HG02981 (cell line): Measurements from ENCODE around the gene ATXN7.
A peak's percentile ranks its signal among the peaks of the same experiment; 100 is the strongest.

ENCODE experiments used
- ATAC-seq: cut with Tn5 transposase; IDR thresholded peaks from one replicate; pipeline ENCODE4 v1.9.1; 2021; ENCODE audit warnings: mild to moderate bottlenecking, moderate library complexity; ENCODE audit not compliant: unreplicated experiment

The ATXN7 gene

DNA sequence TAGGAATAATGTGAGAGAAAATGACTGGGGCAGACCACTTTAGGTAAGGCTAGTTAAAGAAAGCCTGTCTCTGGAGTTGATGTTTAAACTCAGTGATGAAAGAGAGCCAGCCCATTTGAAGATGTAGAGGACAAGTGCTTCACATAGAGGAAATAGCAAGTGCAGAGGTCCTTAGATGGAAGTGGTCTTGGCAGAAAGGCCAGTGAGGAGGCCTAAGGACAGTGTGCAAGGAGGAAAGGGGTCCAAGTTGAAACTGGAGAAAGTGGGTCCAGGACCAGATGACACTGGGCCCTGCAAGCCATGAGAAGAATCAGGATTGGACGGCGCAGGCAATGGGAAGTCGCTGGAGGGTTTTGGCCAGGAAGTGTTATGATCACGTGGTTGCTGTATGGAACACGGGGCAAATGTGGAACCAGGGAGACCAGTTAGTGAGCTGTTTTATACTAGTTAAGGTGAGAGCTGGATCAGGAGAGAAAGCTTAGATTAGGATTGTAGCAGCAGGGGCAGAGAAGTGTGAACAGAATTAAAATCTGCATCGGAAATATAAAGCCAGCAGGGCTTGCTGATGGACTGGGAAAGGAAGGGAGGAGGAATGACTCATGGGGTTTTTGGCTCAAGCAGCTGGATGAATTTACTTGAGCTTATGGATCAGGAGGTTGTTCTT is 96.5 kb downstream of the ATXN7 start:
- no peak for ATAC-seq

DNA sequence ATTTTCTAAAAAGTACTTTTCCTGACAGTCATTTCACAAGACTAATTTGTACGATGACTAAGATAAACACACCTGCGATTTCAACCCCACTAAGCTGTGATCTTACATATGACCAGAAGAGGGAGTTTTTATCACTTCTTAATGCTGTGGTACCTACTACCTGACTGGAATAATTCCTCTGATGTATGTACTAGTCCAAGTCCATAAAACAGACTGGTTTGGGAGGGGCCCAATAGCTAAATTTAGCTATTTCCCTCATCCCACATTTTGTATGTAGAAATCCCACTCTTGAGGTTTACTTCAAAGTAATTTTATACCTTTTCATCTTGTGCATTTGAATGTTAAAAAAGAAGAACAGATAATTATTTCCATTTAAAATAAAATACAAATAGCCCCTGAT is 98.2 kb downstream of the ATXN7 start:
- ATAC-seq: peak; percentile 79

DNA sequence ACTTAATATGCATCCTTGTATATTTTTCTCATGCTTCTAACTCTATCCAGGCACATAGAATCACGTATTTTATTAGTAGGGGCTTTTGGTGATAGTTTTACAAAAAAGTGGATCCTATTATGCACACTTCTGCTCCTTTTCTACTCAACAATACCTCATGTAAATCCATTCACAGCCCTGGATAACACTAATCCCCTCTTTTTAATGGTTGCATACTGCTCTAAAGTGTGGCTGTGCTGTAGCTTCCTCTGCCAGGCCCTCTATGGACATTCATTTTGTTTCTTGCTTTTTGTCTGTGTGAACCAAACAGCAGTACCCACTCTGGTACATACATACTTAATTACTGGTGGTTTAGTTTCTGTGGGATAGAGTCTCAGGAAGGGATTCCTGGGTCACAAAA is 99.8 kb downstream of the ATXN7 start:
- ATAC-seq: no peak

DNA sequence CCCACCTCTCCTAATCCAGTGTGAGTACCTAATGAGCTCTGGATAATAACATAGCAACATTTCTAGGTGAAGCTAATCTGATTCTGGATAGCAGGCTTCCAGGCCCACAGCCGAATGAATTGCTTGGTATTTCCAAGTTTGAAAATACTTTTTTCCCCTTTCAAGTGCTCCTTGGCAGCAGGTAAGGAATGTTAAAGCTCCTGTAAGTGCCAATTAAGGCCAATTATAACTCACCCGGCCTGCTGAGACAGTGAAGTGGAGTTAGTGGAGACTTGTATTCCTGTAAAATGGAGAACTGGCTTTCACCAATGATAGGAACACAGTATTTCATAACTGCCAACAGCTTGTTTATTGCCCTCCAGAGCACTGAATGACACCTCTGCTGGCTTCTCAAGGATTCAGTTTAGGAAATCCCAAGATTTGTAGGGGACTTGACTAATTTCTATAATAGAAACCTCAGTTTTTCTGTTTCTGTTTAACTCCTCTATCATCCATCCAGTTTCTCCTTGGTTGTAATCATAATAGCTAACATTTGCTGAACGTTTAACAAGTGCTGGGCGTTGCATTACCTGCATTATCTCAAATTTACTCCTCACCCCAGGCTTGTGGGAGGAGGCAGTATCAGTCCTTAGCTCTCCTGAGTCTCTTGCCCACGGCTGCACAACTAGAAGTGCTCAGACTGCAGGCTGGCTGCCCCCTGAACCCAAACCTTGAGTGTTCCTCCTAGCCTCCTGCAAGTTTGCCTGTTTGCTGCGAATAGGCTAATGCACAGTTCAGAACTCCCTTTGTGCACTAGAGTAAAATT is 101.2 kb downstream of the ATXN7 start:
- no peak for ATAC-seq

DNA sequence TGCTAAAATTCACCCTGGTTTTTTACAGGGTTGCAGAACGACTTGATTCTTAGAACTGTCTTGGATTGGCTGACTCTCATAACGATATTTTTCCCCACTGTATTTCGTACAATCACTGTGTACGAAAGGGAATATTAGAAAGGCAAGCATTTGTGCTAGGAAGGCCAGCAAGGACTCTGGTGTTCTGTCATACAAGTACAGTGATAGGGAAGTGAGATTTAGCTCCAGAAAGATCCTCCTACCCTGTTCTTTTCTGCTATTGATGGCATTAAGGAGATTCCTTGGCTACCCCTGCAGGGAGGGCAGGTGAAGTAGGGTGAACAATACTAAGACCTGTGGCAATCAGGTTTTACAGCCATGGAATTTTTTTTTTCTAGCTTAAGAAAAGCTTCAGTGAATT is 102.3 kb downstream of the ATXN7 start:
- ATAC-seq: no peak

DNA sequence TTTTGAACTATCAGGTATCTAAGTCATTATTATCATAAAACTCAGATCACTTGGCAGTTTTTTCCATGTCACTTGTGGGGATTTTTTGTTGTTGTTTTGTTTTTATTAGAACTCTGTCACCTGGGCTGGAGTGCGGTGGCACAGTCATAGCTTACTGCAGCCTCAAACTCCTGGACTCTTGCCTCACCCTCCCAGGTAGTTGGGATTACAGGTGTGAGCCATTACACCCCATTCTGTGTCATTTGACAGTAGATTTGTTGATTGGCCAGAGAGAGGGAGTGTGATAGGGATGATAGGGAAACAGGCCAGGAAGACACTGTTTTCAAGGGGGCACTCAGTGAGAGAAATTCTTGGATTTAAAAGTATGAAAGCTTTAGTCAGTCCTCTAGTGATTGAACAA is 103.2 kb downstream of the ATXN7 start:
- ATAC-seq: no peak

DNA sequence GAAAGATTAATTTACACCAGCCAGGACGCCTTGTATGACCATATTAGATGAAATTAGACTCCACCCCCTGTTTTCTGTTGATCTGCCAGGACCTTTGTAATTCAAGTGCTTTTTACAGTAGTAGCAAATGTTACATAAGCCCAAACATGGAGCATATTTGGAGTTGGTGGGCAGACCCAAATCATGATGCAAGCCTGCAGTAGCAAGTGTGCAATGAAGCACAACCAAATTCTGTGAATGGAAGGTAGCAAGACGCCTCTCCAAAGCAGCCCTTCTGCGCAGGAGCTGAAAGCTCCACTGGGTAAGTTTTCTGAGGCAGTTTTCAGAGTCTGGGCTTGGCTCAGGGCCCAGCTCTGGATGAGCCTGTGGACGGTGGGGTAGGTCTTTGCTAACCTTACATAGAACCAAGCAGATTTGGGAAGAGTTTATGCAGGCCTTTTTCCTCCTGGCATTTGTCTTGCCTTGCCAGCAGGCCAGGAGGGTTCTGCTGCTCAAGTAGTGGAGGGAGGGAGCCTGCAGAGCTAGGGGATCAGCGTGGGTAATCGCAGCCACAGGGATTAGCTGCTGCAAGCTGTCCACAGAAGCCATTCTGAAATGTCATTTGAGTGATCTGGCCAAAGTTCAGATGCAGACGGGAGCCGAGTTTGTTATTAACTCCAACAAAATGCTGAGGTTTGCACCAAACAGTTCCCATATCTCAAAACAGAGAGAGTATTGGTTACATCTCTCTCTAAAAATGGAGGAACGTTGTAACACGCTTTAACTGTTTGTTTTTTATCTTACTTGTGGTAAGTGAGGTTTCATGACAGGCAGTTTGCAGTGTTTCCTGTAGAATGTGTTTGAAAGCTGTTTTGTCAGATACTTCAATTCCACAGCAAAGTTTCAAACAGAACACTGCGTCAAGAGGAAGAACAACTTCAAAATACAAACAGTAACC is 104.3 kb downstream of the ATXN7 start:
- peak; percentile 62 for ATAC-seq

DNA sequence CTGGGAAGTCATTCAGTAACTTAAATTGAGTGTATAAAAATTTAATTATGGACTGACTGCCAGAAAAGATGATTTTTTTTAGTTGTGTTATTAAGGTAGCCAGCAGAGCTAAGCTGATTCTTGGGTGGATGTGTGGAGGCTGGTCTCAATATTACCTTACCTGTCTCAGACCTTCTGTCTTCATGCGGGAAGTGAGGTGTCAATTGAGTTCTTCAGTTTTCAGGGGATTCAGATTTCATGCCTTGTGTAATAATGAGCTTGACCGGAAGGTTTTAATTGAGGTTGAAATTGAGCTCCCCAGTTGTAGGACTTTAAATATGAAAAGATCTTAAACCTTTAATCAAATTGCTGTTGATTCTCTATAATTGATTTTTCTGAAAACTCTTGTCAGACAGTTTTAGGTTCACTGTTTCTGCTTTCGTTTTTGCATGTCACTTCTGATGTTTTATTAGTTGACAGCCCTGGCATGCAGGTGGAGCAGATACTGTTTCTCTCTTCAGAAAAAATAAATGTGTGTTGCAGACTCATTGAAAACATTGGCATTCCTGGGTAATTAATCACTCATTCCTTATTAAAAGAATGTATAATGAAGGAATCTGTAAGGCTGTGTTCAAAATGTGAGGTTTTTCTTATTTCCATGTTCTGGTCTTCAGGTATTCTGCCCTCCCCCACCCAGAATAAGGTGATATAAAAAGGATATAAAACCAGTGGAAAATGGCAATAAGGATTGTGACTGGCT is 105.1 kb downstream of the ATXN7 start:
- ATAC-seq: peak; percentile 29

DNA sequence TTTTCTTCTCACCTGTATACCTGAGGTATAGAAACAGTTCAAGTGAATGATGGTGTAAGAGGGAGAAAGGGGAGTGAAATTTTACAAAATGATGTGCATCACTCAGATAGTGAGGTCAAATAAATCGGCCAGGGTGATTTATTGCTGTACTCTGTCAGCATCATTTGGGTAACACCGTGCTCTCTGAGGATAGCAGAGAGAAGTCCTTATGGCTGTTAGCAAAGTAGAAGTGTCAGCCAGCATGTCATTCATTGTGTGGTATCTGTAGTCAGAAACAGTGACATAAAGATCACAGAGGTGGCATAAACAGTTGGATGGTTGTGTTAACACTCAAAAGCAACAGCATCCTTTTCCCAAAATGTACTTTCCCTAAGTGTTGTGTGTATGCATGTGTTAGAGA is 106.2 kb downstream of the ATXN7 start:
- ATAC-seq: no peak

DNA sequence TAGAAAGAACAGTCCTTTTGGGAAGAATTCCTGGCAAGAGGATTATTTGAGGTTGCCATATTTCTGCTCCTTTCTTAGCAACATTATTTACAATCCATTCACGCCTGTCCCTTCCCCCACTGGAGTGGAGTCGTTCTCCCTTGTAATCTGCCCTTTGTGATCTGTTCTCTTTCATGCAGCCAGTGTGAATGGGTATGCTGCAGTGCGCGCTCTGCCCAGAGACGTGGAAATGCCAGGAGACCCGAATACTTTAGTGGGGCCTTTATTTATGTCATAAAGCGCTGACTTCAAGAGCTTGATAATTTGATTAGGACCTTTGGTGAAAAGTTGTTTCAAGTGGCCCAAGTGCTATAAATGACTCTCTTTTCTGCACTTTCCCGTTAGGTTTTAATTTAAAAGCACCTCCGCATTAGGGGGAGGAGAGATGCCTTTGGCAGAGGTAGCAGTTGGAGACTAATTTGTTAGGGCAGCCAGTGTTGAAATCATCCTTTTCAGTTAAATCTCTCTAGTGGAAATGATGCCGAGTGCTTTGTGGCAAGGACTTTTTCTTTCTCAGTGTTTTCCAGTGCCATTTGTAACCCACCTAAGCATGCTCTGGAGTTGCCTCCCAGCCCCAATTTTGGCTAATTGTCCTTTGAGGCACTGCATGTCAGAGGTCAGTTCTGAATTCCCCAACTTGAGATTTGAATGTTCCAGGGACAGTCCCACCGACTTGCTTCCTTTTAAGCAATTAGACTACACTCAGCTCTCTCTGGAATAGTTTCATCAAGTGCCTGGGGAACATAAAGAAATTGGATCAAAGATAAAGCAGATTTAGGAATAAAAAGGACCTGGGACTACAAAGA is 107.2 kb downstream of the ATXN7 start:
- ATAC-seq: no peak

DNA sequence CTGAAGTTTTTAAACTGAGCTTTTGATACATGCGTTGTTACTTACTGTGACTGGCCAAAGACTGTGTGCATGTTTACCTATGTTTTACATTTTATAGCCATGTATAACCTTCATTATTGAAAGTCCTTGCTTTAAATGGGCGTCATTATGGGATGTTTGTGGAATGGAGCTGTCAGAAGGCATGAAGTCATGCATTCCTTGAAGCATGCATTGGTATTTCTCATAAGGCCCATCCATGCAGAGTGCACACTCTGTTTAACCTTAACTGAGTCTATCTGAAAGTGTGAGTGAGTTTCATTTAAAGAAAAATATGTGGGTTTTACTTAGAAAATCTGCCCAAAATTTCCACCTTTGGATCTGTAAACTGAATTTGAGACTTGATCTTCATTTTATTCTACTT is 108.5 kb downstream of the ATXN7 start:
- no peak for ATAC-seq

DNA sequence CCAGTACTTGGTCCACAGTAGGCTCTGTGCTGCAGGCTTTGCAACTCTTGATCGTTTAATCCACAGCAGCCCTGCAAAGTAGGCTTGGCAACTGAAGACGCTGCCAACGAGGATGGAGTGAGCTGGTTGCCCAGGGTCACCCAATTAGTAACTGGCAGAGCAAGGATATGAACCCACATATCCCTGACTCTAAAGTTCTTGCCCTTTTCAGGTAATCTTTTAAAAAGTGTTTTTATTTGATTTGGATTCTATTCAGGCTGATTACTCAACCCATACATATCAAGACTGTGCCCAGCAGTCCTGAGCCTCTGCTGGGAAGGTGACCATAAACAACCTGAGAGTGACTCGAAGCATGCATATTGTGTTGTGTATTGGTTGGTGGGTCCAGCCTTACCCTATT is 109.3 kb downstream of the ATXN7 start:
- no peak for ATAC-seq

DNA sequence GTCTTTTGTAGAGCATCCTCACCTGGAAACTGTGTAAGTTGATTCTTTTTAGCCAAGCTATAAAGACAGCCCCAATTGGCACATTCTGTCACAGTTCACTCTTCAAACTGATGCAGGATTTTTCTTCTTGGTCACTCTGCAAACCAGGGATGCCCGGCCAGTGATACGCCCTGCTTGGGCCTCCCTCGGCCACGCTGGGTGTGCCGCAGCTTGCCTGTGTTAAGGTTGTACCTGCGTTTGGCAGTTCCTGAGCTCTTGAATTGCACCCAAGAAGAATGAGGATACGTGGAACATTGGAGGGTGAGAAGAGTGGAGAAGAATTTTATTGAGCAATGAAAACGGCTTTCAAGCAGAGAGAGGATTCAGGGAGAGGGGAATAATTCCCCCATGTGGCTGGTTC is 109.7 kb downstream of the ATXN7 start:
- ATAC-seq: no peak

DNA sequence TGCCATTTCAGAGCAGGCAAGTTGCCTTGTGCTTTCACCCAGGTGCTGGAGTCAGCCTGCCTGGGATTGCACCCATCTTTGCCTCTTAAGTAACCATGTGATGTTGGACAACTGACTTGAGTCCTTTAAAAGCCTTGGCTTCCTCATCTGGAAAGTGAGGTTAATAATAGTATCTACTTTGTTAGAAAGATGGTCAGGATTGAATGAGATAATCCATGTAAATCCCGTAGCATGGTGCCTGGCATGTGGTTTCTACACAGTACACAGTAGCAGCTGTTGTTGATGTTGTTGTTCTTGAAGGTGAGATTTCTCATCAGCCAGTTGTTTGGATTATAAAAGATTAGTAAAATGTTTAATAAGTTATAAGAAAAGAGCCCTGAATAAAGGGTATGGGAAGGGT is 110.8 kb downstream of the ATXN7 start:
- ATAC-seq: no peak

DNA sequence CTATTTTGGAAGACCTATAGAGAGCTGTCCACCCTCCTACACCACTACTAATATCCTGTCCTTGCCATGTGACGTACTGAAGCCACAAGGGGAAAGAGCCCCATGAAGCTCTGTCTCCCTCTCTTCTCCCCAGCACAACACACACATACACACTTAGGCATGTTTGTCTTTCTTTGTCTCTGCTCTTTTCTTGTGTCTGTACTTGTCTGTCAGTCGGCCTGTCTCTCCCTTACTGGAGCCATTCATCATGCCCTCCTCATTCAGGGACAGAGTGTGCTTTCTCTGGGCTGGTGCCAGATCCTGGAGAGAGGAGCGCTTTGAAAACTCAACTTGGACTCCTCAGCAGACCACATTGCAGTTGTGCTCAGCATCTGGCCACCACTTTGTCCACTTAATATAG is 112.1 kb downstream of the ATXN7 start:
- no peak for ATAC-seq

DNA sequence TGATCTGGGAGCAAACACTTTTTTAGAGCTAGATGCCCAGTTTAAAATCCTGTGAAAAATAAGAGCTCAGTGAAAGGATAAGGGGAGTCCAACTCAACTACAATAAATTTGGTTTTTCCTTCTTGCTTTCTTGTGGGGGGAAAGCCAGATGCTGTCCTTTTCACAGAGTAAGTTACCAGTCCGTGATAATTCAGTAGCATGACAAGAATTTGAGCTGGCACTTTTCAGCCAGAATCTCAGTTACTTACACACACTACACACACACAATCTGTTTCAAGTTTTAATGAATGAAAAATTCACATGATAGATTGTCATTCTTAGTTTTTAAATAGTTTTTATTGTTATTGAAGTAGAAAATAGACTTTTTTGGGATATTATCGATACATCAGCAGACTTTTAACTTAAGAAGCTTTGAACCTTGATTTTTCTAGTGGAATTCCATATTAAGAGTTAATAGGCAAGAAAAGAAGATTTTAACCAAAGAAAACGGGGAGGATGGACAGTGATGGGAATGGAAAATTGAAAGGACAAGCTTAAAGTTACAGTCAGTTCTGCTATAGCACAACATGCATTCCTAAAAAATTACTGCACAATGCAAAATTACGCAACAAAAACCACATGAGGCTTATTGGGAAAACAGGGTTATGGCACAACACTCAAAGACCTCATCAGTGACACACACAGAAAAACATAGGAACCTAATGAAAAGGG is 112.6 kb downstream of the ATXN7 start:
- ATAC-seq: no peak

DNA sequence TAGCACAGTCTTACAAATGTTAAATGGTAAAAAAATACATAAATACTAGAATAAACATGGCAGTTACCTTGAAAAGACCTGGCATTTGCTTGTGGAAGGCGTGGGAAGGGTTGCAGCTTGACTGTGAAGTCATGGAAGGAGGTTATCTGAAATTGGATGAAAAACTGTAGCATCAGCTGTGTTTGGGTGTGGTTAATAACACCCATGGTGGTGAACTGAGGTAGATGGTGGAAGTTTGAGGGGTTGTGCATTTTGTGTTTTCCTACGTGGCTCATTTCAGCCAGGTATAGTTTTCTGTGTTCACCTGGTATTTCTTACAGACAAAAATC is 113.2 kb downstream of the ATXN7 start:
- no peak for ATAC-seq

DNA sequence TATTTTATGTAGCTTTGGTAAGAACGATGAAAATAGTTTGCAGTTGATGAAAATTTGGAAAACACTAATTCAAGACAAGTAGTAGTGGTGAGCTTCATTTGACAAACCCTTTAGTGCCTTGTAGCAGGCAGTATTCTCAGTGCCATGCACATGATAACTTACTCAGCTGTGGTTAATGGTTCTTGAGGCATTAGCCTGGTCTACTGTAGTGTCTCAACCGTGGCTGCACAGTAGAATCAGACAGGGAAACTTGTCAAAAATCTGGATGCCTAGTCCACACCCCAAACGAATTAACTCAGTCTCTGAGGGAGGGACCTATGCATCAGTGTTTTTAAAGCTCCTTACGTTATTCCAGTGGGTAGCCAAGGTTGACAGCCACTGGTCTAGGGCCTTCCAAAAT is 114.2 kb downstream of the ATXN7 start:
- no peak for ATAC-seq

DNA sequence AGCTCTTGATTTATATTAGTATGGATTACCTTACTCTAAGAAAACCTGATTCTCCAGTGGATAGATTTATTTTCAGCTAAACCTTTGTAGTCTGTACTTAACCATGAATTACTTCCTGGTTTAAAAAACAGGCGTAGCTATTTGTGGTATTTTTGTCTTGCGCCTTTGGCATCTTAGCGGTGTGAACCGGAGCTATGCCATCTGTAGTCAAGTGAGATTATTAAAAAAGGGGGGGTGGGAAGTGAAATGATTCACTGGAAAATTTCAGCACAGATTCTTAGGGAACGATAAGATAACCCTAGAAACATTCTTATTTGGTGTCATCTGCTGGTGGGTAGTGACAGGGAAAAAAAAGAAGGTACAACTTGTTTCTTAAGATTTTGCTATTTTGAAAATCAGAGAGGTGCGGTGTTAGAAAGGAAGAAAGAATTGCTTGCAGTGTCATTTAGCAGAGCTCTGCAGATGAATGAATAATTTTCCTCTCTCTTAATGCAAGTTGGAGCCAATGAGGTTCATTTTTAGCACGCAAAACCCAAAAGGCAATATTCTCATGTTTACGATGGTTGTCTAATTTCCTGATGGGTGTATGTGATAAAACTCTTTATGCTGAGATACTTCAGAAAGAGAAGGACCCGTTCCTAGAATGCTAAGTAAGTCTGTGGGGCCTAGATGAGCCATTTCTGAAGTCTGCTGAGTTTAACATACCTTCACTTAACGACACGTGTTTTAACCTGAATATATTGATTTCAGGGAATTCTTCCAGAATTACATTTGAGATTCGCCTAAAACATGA is 115.6 kb downstream of the ATXN7 start:
- no peak for ATAC-seq
